HEK293 (cell line): ENCODE measurements around the gene GPR132.

Source experiments
- CTCF ChIA-PET: fragments of 350-600 bp; formaldehyde crosslinking; extraction: SDS; loops from one replicate; lab custom pipeline; 2021; ENCODE audit warnings: antibody characterized with exemption; lab: Yijun Ruan, JAX
- POLR2A ChIA-PET: fragments of 300-600 bp; formaldehyde crosslinking; extraction: SDS; loops from one replicate; lab custom pipeline; 2020; ENCODE audit warnings: antibody characterized with exemption, inconsistent platforms; lab: Yijun Ruan, JAX
- H3K27ac ChIP-seq: fragments of 200-500 bp; sonication (Bioruptor generic); 2 replicates; pipeline ENCODE4 v1.5.1; 2014; ENCODE audit warnings: low read depth, low read length, control low read depth, inconsistent platforms; ENCODE audit errors: extremely low read depth
- H3K36me3 ChIP-seq, 2 experiments: fragments of 200-500 bp in 1 of 2; sonication (Bioruptor generic) in 1 of 2; 1 replicate in 1 of 2; 2 replicates in 1 of 2; pipeline ENCODE4 v1.5.1; 2014 to 2017; ENCODE audit warnings: inconsistent platforms in 2 of 2, low read length in 2 of 2; ENCODE audit not compliant: control insufficient read depth in 2 of 2, insufficient read depth in 1 of 2
- H3K4me1 ChIP-seq: fragments of 200-500 bp; sonication (Bioruptor generic); 2 replicates; pipeline ENCODE4 v1.5.1; 2014; ENCODE audit warnings: mild to moderate bottlenecking, low read length, inconsistent platforms; ENCODE audit not compliant: control insufficient read depth, insufficient read depth
- H3K4me3 ChIP-seq: 2 replicates; pipeline ENCODE4 v1.5.1; 2011; ENCODE audit warnings: low read depth, mild to moderate bottlenecking, control low read depth, low read length, moderate library complexity
- H3K9me3 ChIP-seq: fragments of 200-500 bp; sonication (Bioruptor generic); 2 replicates; pipeline ENCODE4 v1.5.1; 2014; ENCODE audit warnings: low read depth, low read length, inconsistent platforms; ENCODE audit not compliant: control insufficient read depth, insufficient read depth
- BCL11A ChIP-seq: fragments of 450-650 bp; formaldehyde crosslinking; IDR thresholded peaks from 2 replicates; pipeline ENCODE4 v1.5.1; 2016; ENCODE audit warnings: low read depth, missing biosample characterization, missing genetic modification characterization
- GFI1B ChIP-seq: fragments of 450-650 bp; formaldehyde crosslinking; IDR thresholded peaks from 2 replicates; pipeline ENCODE4 v1.5.1; 2016; ENCODE audit warnings: missing biosample characterization, missing genetic modification characterization
- PBX3 ChIP-seq: sonication (generic); formaldehyde crosslinking; IDR thresholded peaks from 2 replicates; pipeline ENCODE4 v1.8.1; 2022; ENCODE audit warnings: mild to moderate bottlenecking, moderate library complexity, missing genetic modification reagents
- ZBTB6 ChIP-seq: fragments of 450-650 bp; formaldehyde crosslinking; IDR thresholded peaks from 2 replicates; pipeline ENCODE4 v1.5.1; 2017; ENCODE audit warnings: missing biosample characterization, missing genetic modification characterization
- ZIC2 ChIP-seq: fragments of 450-650 bp; formaldehyde crosslinking; IDR thresholded peaks from 2 replicates; pipeline ENCODE4 v1.5.1; 2016; ENCODE audit warnings: missing biosample characterization, missing genetic modification characterization
- ZNF10 ChIP-seq: fragments of 450-650 bp; formaldehyde crosslinking; IDR thresholded peaks from 2 replicates; pipeline ENCODE4 v1.5.1; 2017; ENCODE audit warnings: missing biosample characterization, missing genetic modification characterization
- ZNF121 ChIP-seq: fragments of 450-650 bp; formaldehyde crosslinking; IDR thresholded peaks from 2 replicates; pipeline ENCODE4 v1.5.1; 2016; ENCODE audit warnings: missing biosample characterization, missing genetic modification characterization
- ZNF19 ChIP-seq: fragments of 450-650 bp; formaldehyde crosslinking; IDR thresholded peaks from 2 replicates; pipeline ENCODE4; 2016; ENCODE audit warnings: missing biosample characterization, missing genetic modification characterization, low read depth
- ZNF311 ChIP-seq: fragments of 450-650 bp; formaldehyde crosslinking; IDR thresholded peaks from 2 replicates; pipeline ENCODE4 v1.5.1; 2017; ENCODE audit warnings: missing biosample characterization, missing genetic modification characterization, borderline replicate concordance
- ZNF366 ChIP-seq: fragments of 450-650 bp; formaldehyde crosslinking; conservative IDR thresholded peaks from 2 replicates; pipeline ENCODE4 v1.5.1; 2016; ENCODE audit warnings: missing biosample characterization, missing genetic modification characterization
- ZNF514 ChIP-seq: fragments of 450-650 bp; formaldehyde crosslinking; IDR thresholded peaks from 2 replicates; pipeline ENCODE4 v1.5.1; 2016; ENCODE audit warnings: missing biosample characterization, missing genetic modification characterization
- ZNF530 ChIP-seq: fragments of 450-650 bp; formaldehyde crosslinking; IDR thresholded peaks from 2 replicates; pipeline ENCODE4 v1.5.1; 2016; ENCODE audit warnings: low read depth, missing biosample characterization, missing genetic modification characterization
- ZNF654 ChIP-seq: fragments of 450-650 bp; formaldehyde crosslinking; IDR thresholded peaks from 2 replicates; pipeline ENCODE4 v1.5.1; 2016; ENCODE audit warnings: low read depth, missing biosample characterization, missing genetic modification characterization
- ZSCAN5A ChIP-seq: fragments of 450-650 bp; formaldehyde crosslinking; IDR thresholded peaks from 2 replicates; pipeline ENCODE4 v1.5.1; 2016; ENCODE audit warnings: missing biosample characterization, missing genetic modification characterization
- TF ChIP-seq, protein P1 (sequence below): fragments of 450-650 bp; formaldehyde crosslinking; IDR thresholded peaks from 2 replicates; pipeline ENCODE4 v1.5.1; 2016; ENCODE audit warnings: missing biosample characterization, missing genetic modification characterization
- TF ChIP-seq, protein P2 (sequence below): fragments of 450-650 bp; formaldehyde crosslinking; IDR thresholded peaks from 2 replicates; pipeline ENCODE4 v1.5.1; 2016; ENCODE audit warnings: missing biosample characterization, missing genetic modification characterization
- TF ChIP-seq, protein P3 (sequence below): fragments of 450-650 bp; formaldehyde crosslinking; IDR thresholded peaks from 2 replicates; pipeline ENCODE4 v1.5.1; 2017; ENCODE audit warnings: missing biosample characterization, missing genetic modification characterization

Gene GPR132

DNA sequence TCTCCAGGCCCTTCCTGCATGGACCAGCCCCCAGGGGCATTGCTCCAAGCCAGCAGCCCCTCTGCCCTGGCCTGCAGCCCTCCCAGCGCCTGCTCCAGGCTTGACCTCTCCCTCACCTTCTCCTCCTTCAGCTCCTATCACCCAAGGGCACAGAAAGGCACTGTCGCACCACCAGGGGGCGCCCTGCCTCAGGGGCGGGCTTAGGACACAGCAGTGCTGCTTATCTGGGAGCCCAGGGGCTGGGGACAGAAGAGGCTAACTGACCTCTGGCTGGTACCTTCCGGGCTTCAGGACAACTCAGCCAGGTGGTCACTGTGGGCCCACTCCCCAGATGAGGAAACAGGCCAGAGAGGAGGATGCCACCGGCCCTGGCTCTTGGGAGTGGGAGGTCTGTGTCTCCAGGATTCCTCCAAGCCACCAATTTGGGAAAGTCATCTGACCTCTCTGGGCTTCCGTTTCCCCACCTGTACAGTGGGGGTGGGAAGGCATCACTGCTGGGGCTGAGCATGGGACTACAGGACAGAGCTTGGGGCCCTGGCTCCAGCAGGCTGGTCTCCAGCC lies 25.3 kb upstream of the GPR132 start (continued):
- TF ChIP-seq ZBTB6 (no peak), ZNF121 (tag by site-specific recombination) (no peak), GFI1B (tag by site-specific recombination) (no peak), ZNF530 (no peak), ZNF654 (tag by site-specific recombination) (peak; percentile 35)
- TF ChIP-seq, protein P1, sequence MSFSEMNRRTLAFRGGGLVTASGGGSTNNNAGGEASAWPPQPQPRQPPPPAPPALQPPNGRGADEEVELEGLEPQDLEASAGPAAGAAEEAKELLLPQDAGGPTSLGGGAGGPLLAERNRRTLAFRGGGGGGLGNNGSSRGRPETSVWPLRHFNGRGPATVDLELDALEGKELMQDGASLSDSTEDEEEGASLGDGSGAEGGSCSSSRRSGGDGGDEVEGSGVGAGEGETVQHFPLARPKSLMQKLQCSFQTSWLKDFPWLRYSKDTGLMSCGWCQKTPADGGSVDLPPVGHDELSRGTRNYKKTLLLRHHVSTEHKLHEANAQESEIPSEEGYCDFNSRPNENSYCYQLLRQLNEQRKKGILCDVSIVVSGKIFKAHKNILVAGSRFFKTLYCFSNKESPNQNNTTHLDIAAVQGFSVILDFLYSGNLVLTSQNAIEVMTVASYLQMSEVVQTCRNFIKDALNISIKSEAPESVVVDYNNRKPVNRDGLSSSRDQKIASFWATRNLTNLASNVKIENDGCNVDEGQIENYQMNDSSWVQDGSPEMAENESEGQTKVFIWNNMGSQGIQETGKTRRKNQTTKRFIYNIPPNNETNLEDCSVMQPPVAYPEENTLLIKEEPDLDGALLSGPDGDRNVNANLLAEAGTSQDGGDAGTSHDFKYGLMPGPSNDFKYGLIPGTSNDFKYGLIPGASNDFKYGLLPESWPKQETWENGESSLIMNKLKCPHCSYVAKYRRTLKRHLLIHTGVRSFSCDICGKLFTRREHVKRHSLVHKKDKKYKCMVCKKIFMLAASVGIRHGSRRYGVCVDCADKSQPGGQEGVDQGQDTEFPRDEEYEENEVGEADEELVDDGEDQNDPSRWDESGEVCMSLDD (tag by site-specific recombination): no peak
- TF ChIP-seq, protein P2, sequence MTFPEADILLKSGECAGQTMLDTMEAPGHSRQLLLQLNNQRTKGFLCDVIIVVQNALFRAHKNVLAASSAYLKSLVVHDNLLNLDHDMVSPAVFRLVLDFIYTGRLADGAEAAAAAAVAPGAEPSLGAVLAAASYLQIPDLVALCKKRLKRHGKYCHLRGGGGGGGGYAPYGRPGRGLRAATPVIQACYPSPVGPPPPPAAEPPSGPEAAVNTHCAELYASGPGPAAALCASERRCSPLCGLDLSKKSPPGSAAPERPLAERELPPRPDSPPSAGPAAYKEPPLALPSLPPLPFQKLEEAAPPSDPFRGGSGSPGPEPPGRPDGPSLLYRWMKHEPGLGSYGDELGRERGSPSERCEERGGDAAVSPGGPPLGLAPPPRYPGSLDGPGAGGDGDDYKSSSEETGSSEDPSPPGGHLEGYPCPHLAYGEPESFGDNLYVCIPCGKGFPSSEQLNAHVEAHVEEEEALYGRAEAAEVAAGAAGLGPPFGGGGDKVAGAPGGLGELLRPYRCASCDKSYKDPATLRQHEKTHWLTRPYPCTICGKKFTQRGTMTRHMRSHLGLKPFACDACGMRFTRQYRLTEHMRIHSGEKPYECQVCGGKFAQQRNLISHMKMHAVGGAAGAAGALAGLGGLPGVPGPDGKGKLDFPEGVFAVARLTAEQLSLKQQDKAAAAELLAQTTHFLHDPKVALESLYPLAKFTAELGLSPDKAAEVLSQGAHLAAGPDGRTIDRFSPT (tag by site-specific recombination): peak; percentile 48; the same call in 1 of the 2 replicates

DNA sequence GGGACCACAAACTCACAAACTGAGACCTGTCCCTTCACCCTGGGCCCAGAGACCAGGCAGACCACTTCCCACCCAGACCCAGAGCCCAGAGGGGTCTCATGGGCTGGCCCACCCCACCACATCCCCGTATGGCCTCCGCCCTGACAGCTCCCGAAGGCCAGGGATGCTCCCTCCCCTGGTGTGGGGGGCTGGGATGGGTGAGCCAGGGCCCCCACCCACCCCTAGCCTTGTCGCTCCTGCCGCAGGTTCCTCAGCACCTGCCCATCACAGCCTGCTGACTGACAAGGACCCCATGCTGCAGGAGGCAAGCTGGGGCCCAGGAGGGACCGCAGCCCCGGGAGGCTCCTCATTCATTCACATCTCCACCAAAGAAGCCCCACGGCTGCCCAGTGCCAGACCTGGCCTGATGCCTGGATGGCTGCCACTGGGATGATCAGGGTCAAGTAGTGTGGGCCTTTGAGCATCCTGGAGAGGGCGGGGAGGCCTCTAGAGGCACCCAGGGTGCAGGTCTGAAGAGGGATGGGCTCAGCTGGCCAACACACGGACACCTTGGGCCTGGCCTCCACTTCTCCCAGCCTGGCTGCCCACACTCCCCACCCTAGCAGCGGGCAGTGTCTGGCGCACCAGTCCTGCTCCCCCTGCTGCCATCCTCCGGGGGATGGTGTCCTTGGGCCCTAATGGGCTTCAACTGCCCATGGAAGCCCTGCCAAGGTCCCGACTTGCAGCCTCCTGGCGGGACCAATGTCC lies 24.7 kb upstream of the GPR132 start:
- Histone ChIP-seq H3K4me1 (peaks cover 8% of the 10 kb centered on the region), H3K4me3 (no peak overlapping the region)
- TF ChIP-seq ZNF10 (tag by site-specific recombination) (peak; percentile 49; the same call in 1 of the 2 replicates), ZNF366 (tag by site-specific recombination) (no peak), ZIC2 (tag by site-specific recombination) (peak; percentile 87)
- TF ChIP-seq, all 188 proteins: peak for 2
- Histone ChIP-seq H3K9me3 (no peaks in the 10 kb centered on the region), H3K27ac (no peak overlapping the region), H3K36me3 (no peaks in the 10 kb centered on the region)
- ChIA-PET POLR2A (interaction anchor here (0.6 to 1.4 kb wide), 3 partner anchors 8 to 211 kb away, joined by 3 to 6 read pairs (median 3); partner anchors contain the start of genes BRF1 and CDCA4), CTCF (interaction anchor here (0.5 to 2.9 kb wide), 35 partner anchors 8 to 1125 kb away, joined by 3 to 10 read pairs (median 5); partner anchors contain the start of genes CDCA4 and NUDT14)

- POLR2A ChIA-PET: interaction anchor here (1.4 kb wide), 1 partner anchor 212 kb away, joined by 6 read pairs; the partner anchor contains the start of gene BRF1
- H3K4me3 ChIP-seq: no peak overlapping the region
- TF ChIP-seq PBX3 (no peak), ZNF19 (tag by site-specific recombination) (no peak), ZSCAN5A (tag by site-specific recombination) (no peak), BCL11A (tag by site-specific recombination) (peak; percentile 30; the same call in 1 of the 2 replicates), ZNF514 (no peak), ZNF311 (no peak)
- TF ChIP-seq, protein P3, sequence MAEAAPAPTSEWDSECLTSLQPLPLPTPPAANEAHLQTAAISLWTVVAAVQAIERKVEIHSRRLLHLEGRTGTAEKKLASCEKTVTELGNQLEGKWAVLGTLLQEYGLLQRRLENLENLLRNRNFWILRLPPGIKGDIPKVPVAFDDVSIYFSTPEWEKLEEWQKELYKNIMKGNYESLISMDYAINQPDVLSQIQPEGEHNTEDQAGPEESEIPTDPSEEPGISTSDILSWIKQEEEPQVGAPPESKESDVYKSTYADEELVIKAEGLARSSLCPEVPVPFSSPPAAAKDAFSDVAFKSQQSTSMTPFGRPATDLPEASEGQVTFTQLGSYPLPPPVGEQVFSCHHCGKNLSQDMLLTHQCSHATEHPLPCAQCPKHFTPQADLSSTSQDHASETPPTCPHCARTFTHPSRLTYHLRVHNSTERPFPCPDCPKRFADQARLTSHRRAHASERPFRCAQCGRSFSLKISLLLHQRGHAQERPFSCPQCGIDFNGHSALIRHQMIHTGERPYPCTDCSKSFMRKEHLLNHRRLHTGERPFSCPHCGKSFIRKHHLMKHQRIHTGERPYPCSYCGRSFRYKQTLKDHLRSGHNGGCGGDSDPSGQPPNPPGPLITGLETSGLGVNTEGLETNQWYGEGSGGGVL (tag by site-specific recombination): no peak
Measured at GRCh38 chr14:105088812-105089745, 23.8 kb upstream of the GPR132 start.

More at GRCh38 chr14:105088812-105089745, 23.8 kb upstream of the GPR132 start:
- CTCF ChIA-PET: interaction anchor here (1.1 to 2.9 kb wide), 12 partner anchors 7 to 263 kb away, joined by 3 to 10 read pairs (median 6); no protein-coding TSS in a partner anchor
- Histone ChIP-seq H3K9me3 (no peaks in the 10 kb centered on the region), H3K36me3 (no peaks in the 10 kb centered on the region), H3K27ac (no peak overlapping the region), H3K4me1 (peaks cover 6% of the 10 kb centered on the region)
